SU-DHL-6 (cell line): ENCODE results near the gene IQCH.

Experiments used
- H2AFZ ChIP-seq: fragments of 200-600 bp; sonication (generic); 2 replicates; pipeline ENCODE4 v1.6.1; 2014; ENCODE audit warnings: low read depth, mild to moderate bottlenecking, moderate library complexity, mixed read lengths, antibody characterized with exemption, low read length; ENCODE audit not compliant: severe bottlenecking
- H3F3A ChIP-seq: fragments of 200-600 bp; shearing (Covaris generic); 2 replicates; pipeline ENCODE4 v1.6.0; 2016; ENCODE audit warnings: antibody characterized with exemption, mild to moderate bottlenecking; ENCODE audit not compliant: insufficient read depth
- H3K27ac ChIP-seq: fragments of 200-600 bp; sonication (generic); 2 replicates; pipeline ENCODE4 v1.5.1; 2016; ENCODE audit warnings: low read depth, mild to moderate bottlenecking, low read length, moderate library complexity, mixed read lengths
- H3K27me3 ChIP-seq: fragments of 200-600 bp; sonication (generic), shearing (Covaris generic); 2 replicates; pipeline ENCODE4 v1.6.0; 2014; ENCODE audit warnings: mild to moderate bottlenecking, low read length
- H3K36me3 ChIP-seq: fragments of 200-600 bp; sonication (generic); 2 replicates; pipeline ENCODE4 v1.6.1; 2014; ENCODE audit warnings: mild to moderate bottlenecking, low read length, mixed read lengths
- H3K4me2 ChIP-seq: fragments of 300-600, 200-600 bp; shearing (Covaris generic), sonication (generic); 2 replicates; pipeline ENCODE4 v1.6.0; 2014; ENCODE audit warnings: low read length, low read depth, mild to moderate bottlenecking; ENCODE audit not compliant: poor library complexity, severe bottlenecking
- H3K4me3 ChIP-seq: fragments of 200-600 bp; sonication (generic); 2 replicates; pipeline ENCODE4 v1.5.1; 2014; ENCODE audit warnings: antibody characterized with exemption, low read length, mild to moderate bottlenecking, mixed read lengths; ENCODE audit not compliant: insufficient read depth, poor library complexity, severe bottlenecking
- H3K79me2 ChIP-seq: fragments of 200-600 bp; sonication (generic); 2 replicates; pipeline ENCODE4 v1.6.1; 2014; ENCODE audit warnings: mild to moderate bottlenecking, low read length, moderate library complexity; ENCODE audit not compliant: insufficient read depth
- H3K9ac ChIP-seq: fragments of 200-600 bp; sonication (generic); 2 replicates; pipeline ENCODE4 v1.7.0; 2014; ENCODE audit warnings: mild to moderate bottlenecking, low read length
- H3K9me2 ChIP-seq: fragments of 200-600 bp; sonication (generic); replicated peaks from 2 replicates; pipeline ENCODE4 v1.6.1; 2014; ENCODE audit warnings: low read length; ENCODE audit not compliant: insufficient read depth
- H3K9me3 ChIP-seq: fragments of 200-600 bp; sonication (generic); 2 replicates; pipeline ENCODE4 v1.6.1; 2014; ENCODE audit warnings: low read length, mixed read lengths; ENCODE audit not compliant: insufficient read depth
- H4K20me1 ChIP-seq: fragments of 200-600 bp; sonication (generic); 2 replicates; pipeline ENCODE4 v1.6.1; 2014; ENCODE audit warnings: low read depth, mild to moderate bottlenecking, antibody characterized with exemption, low read length, moderate library complexity, mixed read lengths
- CTCF ChIP-seq: fragments of 200-600 bp; sonication (generic); IDR thresholded peaks from one replicate; pipeline ENCODE4 v1.5.1; 2017; ENCODE audit warnings: antibody characterized with exemption, mild to moderate bottlenecking, low read length, moderate library complexity; ENCODE audit not compliant: insufficient read depth, poor library complexity, severe bottlenecking
- EZH2phosphoT487 ChIP-seq: fragments of 200-600 bp; sonication (generic), shearing (Covaris generic); conservative IDR thresholded peaks from 2 replicates; pipeline ENCODE4 v1.6.1; 2018; ENCODE audit warnings: mild to moderate bottlenecking, antibody characterized with exemption, low read length, moderate library complexity, mixed read lengths

The IQCH gene

GRCh38 chr15:67343206-67343605 lies 88.6 kb downstream of the IQCH start:
- H3K27ac ChIP-seq: no peak overlapping the region
- H3K9me3 ChIP-seq: no peaks in the 10 kb centered on the region; the same call in 1 of the 2 replicates
- no peak overlapping the region for H3K9ac ChIP-seq
- no peaks in the 10 kb centered on the region for H3F3A ChIP-seq
- H2AFZ ChIP-seq: no peak overlapping the region
- TF ChIP-seq EZH2phosphoT487 (no peak), CTCF (no peak)
- H3K9me2 ChIP-seq: no peaks in the 10 kb centered on the region
- no peaks in the 10 kb centered on the region for H3K79me2 ChIP-seq
- no peaks in the 10 kb centered on the region for H4K20me1 ChIP-seq
- no peaks in the 10 kb centered on the region for H3K36me3 ChIP-seq
- H3K4me2 ChIP-seq: no peak overlapping the region
- H3K27me3 ChIP-seq: no peaks in the 10 kb centered on the region
- H3K4me3 ChIP-seq: no peak overlapping the region

GRCh38 chr15:67349634-67350033 lies 95.0 kb downstream of the IQCH start:
- Histone ChIP-seq H3F3A (no peaks in the 10 kb centered on the region), H3K9me2 (no peaks in the 10 kb centered on the region), H3K27me3 (no peaks in the 10 kb centered on the region), H3K4me2 (no peak overlapping the region), H2AFZ (no peak overlapping the region), H3K9me3 (no peaks in the 10 kb centered on the region; the same call in 1 of the 2 replicates), H3K79me2 (no peaks in the 10 kb centered on the region), H3K9ac (no peak overlapping the region), H3K36me3 (no peaks in the 10 kb centered on the region), H4K20me1 (no peaks in the 10 kb centered on the region), H3K4me3 (no peak overlapping the region), H3K27ac (no peak overlapping the region)
- TF ChIP-seq EZH2phosphoT487: no peak
- TF ChIP-seq CTCF: no peak

GRCh38 chr15:67350042-67350441 lies 95.5 kb downstream of the IQCH start:
- Histone ChIP-seq H3K27me3 (no peaks in the 10 kb centered on the region), H3K27ac (no peak overlapping the region), H3F3A (no peaks in the 10 kb centered on the region), H2AFZ (no peak overlapping the region), H3K9ac (no peak overlapping the region), H3K9me2 (no peaks in the 10 kb centered on the region), H4K20me1 (no peaks in the 10 kb centered on the region), H3K4me2 (no peak overlapping the region), H3K4me3 (no peak overlapping the region), H3K9me3 (no peaks in the 10 kb centered on the region; the same call in 1 of the 2 replicates), H3K79me2 (no peaks in the 10 kb centered on the region), H3K36me3 (no peaks in the 10 kb centered on the region)
- TF ChIP-seq EZH2phosphoT487: no peak
- no peak for TF ChIP-seq CTCF
